Measurements from ENCODE around the gene LMO1.
A peak's percentile ranks its signal among the peaks of the same experiment; 100 is the strongest.

The LMO1 gene

GRCh38 chr11:8263769-8264410 is at the start of gene LMO1:
TSS of gene LMO1 (minus strand) at chr11:8263878. CDS start at chr11:8263362, 516 bp downstream.
- DNase-seq = peak; percentile 69

DNA sequence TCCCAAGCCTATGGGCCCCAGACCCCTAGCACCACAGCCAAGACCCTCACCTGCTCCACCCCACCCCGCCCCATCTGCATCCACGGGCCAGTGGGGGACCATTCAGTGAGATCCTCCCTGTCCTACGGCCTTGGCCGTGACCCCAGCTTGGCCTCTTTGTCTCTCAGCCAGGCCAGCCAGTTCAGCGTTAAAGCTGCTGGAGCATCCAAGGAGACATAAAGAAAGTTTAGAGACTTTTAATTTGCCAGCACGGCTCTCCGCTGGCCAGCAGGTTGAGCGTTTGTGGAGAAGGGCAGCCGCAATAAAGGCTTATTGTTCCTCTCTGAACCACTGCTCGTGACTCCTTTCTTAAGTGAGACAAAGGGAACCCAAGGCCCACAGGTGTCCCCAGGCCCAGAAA is 49.3 kb upstream of the LMO1 start:
- DNase-seq = no peak

DNA sequence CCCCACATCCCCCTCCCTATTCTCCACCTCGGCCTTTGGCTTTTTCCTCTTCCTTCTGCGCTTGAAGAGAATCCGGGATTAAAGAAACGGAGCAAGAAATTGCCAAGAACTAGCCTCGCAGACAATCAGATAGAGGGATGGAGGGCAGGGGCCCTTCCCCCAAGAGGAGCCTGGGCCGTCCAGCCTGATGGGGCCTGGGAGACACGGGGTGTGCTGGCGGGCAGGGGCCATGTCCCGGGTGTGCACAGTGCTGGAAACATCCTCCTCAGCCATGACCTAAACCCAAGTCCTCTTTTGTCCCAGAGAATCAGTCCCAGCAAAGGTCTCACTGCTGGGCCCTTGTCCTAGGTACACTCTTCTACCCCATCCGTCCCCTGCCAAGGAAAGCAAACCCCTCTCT is 47.7 kb upstream of the LMO1 start:
- DNase-seq = no peak

GRCh38 chr11:8310743-8311298 is 47.1 kb upstream of the LMO1 start:
- DNase-seq = no peak

GRCh38 chr11:8309862-8310261 is 46.2 kb upstream of the LMO1 start:
- DNase-seq = no peak

DNA sequence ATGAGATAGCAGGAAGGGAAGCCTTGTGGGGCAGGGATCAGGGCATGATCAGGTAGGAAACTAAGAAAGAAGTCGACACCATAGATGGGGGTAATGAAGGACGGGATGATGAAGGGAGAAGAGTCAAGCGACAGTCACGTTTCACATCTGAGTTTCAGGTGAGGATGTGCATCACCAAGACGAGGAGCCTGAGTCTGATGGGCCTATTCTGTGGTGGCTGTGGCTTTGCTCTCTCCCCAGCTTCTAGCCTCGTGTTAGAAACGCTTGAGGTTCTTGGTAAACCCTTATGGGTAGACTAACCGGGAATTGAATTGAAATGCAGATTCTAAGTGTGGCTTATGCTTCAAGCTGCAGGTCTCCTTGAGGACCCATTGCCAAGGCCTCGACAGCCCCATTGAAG is 45.6 kb upstream of the LMO1 start:
- no peak for DNase-seq

DNA sequence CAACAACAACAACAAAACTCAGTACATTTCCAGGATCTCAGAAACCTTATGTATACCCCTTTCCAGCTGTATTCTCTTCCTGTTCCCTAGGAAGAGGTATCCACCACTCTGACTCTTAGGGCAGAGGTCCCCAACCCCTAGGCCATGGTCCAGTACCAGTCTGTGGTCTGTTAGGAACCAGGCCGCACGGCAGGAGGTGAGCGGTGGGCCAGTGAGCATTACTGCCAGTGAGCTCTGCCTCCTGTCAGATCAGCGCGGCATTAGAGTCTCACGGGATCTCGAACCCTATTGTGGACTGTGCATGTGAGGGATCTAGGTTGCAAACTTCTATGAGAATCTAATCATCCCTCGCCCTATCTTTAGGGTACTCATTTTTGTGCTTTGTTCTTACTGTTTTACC is 43.9 kb upstream of the LMO1 start:
- DNase-seq = no peak

- DNase-seq = no peak
Measured at GRCh38 chr11:8301622-8302021, 37.9 kb upstream of the LMO1 start.

DNA sequence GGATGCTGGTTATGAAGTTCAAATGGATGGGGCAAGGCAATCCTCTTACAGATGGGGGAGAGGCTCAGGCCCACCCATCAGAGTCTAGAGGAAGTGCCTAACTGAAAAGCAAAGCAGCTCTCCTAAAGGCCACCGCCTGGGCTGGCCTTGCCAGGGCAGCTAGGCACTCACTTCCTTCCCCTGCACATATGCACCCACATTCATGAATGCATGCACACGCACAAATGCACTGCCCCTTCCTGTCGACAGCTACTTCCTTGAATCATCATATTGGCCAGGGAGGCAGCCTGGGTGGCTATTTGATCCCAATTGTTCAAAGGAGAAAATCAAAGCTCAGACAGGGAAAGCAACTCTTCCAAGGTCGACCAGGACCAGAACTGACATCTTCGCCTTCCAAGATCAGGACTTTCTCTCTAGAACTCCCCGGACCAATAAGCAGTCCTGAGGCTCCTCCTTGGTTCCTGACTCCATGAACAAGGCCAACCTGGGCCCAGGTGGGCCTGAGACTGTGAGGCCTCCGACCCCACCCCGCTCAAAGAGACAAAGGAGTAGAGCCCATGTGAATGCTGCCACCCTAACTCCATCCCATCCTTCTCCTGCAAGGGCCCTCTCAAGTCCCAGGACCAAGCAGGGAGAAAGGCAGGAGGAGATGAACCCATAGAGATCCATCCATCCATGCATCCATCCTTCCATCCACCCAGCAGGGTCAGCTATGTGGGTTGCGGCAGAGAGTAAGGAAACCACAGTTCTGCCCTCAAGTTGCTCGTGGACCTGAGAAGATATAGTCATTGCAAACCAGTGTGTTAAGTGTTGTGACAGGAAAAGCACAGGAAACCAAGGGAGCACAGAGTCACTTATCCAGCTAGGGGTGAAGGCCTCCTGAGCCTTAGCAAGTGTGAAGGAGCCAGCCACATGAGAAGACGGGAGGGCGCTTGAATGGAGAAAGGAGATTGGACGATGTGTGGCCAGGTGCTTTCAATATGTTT is 35.4 kb upstream of the LMO1 start:
- DNase-seq = no peak

GRCh38 chr11:8297781-8298440 is 34.2 kb upstream of the LMO1 start:
- DNase-seq = no peak

DNA sequence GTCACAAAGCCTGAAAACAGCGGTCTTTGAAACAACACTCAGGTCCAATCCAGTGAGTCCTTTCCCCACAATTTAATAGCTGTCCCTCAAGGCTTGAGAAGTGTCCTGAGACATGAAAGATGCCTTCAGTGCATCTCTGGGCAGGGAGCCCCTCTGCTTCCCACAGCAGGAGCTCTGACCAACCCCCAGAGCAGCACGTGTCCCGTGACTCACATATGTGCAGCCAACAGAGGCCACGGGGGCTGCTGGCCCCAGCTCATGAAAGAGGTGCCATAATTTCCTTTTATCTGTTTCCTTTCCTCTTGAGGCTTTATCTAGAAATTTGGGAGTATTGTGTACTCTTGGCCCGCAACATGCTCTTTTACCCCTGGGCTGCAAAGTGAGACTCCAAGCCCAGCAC is 33.2 kb upstream of the LMO1 start:
- DNase-seq = no peak

DNA sequence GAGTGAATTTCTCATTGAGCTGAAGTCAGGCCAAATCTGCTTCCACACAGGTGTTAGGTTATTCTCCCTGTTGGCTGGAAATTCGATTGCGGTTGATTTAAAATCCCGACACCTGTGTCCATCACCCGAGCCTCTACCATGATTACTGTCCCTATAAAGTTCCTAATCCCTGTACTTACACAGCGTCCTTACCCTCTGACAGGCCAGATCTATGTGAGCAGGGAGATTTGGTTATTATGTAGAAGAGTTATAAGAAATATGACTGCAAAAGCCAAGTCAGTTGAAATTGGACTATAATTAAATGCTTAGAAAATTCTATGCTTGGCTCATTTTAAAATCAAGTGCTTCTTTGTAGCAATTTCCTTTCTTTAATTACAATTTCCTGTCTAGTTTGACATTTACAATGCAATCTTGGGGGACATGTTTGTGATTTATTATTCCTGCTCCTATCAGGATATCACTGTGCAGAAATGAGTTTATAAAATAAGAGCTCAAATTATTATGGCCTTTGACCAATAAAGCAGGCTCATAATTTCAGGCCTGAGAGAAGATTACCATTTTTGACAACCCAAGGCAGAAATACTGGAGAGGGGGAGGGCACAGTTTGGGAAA is 32.5 kb upstream of the LMO1 start:
- no peak for DNase-seq

- no peak for DNase-seq
Measured at GRCh38 chr11:8294251-8294935, 30.7 kb upstream of the LMO1 start.

- DNase-seq = no peak
Measured at GRCh38 chr11:8293171-8293570, 29.5 kb upstream of the LMO1 start.

GRCh38 chr11:8292351-8292750 is 28.7 kb upstream of the LMO1 start:
- DNase-seq = no peak

DNA sequence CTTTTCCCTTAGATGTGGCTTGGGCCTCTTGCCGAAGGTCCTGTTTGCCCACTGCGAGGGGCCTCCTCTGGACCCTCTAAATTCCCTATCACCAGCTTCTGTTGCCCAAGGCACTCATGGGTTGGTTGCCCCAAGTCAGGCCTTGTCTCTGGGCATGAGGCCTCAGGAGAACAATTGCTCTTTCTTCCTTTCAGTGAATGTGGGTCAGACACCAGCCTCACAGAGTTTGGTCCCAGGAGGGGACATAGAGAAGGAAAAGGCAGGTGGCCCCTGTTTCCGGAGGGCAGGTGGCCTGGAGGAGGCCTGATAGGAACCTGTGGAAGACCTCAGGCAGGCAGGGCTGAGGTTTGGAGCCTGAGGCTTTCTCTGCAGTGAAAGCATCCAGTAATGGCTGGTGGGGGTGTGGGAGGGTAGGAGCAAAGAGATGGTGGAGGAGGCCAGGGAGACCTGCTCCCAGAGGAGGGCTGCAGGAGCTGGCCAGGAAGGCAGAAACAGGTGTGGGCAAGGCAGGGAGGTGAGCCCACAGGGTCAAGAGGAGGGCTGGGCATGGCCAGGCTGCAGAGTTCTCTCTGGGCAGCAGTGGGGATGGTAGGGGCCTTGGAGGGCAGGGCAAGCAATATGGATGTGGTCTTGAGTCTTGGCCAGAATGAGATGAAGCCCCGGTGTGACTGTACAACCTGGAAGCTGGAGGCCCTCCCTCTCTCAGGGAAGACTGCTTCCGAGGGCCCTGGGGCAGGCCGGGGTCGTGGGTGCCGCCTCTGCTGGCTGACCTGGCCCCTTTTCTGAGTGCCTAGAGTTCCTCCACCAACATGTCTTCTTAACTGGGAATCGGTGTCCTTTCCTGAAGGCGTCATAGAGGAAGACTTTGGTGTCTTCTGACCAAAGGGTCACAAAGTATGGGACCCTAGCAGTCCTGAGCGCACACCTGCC is 28.0 kb upstream of the LMO1 start:
- no peak for DNase-seq

- no peak for DNase-seq
Measured at GRCh38 chr11:8290081-8290810, 26.6 kb upstream of the LMO1 start.

GRCh38 chr11:8289492-8289918 is 25.8 kb upstream of the LMO1 start:
- DNase-seq = no peak

- no peak for DNase-seq
Measured at GRCh38 chr11:8288824-8289491, 25.3 kb upstream of the LMO1 start.

All from inflammatory macrophage treated with lipopolysaccharide for 4 hours (primary cell).